HL-60/S4 (cell line): ENCODE results near the gene ILK.

Experiments used
- in situ Hi-C: fragments of 300-500 bp; cut with MboI; formaldehyde crosslinking; loops from 2 replicates; pipeline ENCODE4 v1.14.3; 2022; ENCODE audit warnings: low sequenced_read_pairs

The ILK gene

DNA sequence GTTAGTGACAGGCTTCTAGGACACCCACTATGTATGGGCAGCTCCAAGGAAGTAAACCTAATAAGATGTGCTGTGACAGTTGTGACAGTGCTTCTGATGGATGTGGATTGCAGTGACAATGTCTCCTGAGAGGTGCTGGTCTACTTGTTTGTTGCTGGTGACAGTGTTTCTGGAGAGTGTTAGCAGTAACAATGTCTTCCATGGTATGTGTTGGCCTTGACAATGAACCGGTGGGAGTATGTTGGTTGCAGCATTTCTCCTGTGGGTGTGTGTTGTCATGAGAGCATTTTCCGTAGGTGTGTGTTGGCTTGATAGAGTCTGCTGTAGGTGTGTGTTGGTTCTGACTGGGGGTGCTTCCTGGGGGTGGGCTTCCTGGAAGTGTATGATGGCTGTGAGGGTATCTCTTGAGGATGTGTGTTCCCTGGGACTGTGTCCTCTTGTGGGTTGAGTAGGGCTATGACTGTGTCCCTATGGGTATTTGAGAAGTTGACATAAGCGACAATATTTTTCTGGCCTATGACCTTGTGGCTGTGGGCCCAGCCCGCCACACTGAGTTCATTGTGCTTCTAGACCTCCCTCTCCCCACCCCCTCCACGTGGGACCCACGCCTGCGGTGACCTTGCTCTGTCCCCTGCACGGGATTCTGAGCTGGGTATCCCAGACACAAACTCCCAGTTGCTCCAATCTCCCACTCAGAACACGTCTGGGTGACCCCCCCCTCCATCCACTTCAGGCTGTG is 50.9 kb downstream of the ILK start:
- in situ Hi-C loops = no loop called here

DNA sequence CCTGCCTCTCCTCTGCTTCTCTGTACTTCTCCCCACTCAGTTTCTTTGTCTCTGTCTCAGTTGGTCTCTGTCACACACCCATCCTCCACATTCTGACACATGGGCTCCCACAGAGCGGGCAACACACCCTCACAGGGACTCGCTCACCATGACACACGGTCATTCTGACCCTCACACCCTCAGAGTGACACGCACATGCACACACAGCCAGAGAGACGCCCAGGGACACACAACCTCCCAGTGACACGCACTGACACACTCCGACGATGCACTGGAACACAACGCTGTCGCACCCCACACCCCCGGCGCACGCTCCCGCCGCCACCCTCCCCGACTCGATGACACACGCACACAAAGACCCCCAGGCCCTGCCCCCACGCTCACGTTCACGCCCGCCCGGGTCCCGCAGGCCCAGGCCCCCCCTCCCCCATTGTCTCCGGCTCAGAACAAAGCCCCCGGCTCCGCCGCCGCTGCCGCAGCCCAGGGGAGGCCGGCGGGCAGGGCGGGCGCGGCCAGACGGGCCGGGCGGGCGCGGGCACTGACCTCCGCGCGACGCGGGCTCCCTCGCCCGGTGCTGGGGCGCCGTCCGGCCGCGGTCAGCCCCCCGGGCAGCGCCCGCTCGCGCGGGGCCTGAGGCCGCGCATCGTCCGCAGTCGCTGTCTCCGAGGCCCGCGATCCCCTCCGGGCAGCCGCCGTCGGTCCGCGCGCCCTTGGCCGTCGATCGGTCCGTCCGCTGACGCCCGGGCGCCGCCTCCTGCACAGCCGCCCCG is 51.6 kb downstream of the ILK start:
- in situ Hi-C loops = no loop called here

DNA sequence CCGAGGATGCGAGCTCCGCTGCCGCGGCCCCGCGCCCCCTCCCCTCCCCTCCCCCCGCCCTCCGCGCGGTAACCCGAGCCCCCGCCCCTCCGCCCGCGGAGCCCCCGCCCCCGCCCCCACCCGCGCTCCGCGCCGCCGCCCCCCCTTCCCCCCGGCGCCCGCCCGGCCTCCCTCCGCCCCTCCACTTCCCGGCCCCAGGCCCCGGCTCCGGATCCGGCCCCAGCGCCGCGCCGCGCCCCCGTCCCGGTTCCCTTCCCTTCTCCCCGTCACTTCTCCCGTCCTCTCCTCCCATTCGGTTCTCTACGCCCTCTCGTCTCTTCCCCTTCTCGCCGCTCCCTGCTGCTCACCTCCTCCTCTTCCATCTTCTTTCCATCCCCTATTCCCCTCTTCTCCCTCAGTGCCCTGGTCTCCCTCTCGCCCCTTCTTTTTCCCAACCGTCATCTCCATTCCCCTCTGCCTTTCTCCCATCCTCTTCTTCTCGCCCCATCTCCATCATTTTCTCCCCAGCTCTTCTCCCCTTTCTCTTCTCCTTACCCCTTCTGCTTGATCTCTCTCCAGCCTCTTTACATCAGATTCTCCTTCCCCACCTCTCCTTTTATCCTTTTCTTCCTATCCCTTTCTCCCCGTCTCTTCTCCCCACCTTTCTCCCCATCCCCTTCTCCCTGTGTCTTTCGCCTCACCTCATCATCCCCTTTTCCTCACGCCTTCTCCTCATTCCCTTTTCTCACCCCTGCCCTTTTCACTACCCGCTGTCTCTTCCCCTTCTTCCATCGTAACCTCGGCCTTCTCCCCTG is 52.4 kb downstream of the ILK start, which contains the start of gene DCHS1:
Gene DCHS1, minus strand, starts transcription at position 20 of the 794 bp plus-strand sequence. CDS start 14,196 bp downstream, outside the sequence.
- in situ Hi-C loops = no loop called here

DNA sequence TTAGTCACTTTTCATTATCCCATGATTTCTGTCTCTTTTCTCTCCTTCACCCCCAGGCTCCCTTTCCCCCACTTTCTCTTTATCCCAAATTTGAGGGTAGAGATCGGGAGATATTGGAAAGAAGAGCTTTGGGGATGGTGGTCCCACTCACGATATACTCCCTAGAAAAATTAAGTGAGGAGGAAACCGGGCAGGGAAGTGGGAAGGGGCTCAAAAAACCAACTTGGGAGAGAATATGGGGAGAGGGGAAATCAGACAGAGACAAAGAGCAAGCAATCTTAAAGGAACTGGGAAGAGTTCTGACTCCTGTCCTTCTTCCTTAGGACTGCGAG is 53.0 kb downstream of the ILK start:
- in situ Hi-C loops = no loop called here

DNA sequence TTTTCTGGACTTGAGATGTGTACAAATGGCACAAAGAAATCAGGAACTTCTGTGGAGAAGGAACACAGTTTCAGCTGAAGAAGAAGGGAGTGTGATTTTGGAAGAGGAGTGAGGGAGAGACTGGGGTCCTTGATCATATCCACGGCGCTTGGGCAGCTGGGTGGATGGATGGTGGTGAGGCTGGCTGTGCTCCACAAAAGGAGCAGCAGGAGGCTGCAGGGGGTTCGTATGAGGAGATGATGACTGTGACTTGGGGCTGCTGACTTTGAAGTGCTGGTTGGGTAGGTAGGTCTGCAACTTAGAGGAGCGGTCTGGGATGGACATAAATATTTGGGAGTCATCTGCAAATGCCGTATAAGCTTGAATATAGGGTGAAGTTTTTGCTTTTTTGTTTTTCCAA is 53.4 kb downstream of the ILK start:
- in situ Hi-C loops = no loop called here

DNA sequence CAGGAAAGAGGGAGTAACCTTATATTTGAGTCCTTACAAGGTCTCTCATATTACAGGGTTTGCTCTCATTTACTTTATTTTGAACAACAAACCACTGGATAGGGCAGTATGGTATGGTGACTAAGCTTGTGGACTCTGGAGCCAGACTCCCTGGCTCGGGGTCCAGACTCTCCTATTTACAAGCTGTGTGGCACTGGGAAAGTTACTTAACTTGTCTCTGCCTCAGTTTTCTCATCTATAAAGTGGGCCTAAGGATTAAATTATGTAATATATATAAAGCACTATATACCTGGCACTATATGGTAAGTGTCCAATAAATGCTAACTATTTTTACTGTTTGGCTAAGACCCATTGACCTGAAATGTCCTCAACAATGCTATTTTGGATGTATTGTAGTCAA is 53.8 kb downstream of the ILK start:
- in situ Hi-C loops = no loop called here

DNA sequence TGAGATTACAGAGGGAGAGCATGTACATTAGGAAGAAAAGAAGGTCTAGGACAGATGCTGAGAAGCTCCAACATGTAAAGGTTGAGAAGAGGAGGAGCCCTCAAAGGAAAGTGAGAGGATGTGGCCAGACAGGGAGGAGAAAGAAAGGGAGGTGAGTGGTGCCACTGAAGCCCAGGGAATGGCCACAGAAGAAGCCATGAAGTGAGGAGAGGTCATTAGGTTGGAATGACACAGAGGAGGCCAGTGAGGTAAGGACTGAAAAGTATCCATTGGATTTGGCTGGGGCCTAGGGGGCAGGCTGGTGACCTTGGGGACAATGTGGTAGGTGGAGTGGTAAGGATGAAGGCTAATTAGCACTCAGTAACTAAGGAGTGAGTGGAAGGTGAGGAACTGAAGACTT is 55.1 kb downstream of the ILK start:
- in situ Hi-C loops = no loop called here
